Endothelial cell of umbilical vein (primary cell): ENCODE data around the gene TSPYL2. TPM values are rescaled to one million over a fixed set of nuclear protein-coding genes. Genes with fewer than 3 reads are reported as not detected.

Experiments
- BruUV-seq: library from RNA; stranded (reverse); fragments of 400-500 nt; replicated peaks from 2 replicates; lab custom pipeline; 2021; lab: Mats Ljungman, UMichigan
- CTCF ChIA-PET: fragments of 300-600, 350-600 bp; sonication (Branson Sonifier 250); formaldehyde crosslinking; loops from one replicate; lab custom pipeline; 2021; ENCODE audit warnings: antibody characterized with exemption, inconsistent platforms; lab: Charles Lee
- POLR2A ChIA-PET: fragments of 300-600, 350-600 bp; sonication (Branson Sonifier 250); formaldehyde crosslinking; loops from one replicate; lab custom pipeline; 2021; ENCODE audit warnings: antibody characterized with exemption, inconsistent platforms; lab: Charles Lee
- DNase-seq: peaks from one replicate; pipeline ENCODE4 v3.0.0-alpha.2; 2011; ENCODE audit warnings: low read depth, low spot score
- FAIRE-seq: peaks from 2 replicates; lab custom pipeline; 2011; peaks lifted over from hg19 to GRCh38; lab: Jason Lieb, UNC
- H2AFZ ChIP-seq: 2 replicates; pipeline ENCODE4 v1.6.0; 2012; ENCODE audit warnings: low read depth, low read length, control low read depth, inconsistent platforms
- H3K27ac ChIP-seq: 2 replicates; pipeline ENCODE4 v1.5.1; 2011; ENCODE audit warnings: low read depth, mild to moderate bottlenecking, control low read depth, low read length, moderate library complexity; ENCODE audit not compliant: insufficient read depth
- H3K27me3 ChIP-seq, 2 experiments: 2 replicates each; pipeline versions ENCODE4 v1.6.0 to v1.6.1; 2011; ENCODE audit warnings: low read length in 2 of 2, mixed read lengths in 1 of 2; ENCODE audit not compliant: control insufficient read depth in 2 of 2, insufficient read depth in 2 of 2
- H3K36me3 ChIP-seq, 2 experiments: 2 replicates in 1 of 2; 3 replicates in 1 of 2; pipeline ENCODE4 v1.5.1; 2011; ENCODE audit warnings: low read length in 2 of 2, mild to moderate bottlenecking in 1 of 2, moderate library complexity in 1 of 2; ENCODE audit not compliant: control insufficient read depth in 2 of 2, insufficient read depth in 2 of 2; ENCODE audit errors: extremely low read depth in 1 of 2
- H3K4me1 ChIP-seq: 3 replicates; pipeline ENCODE4 v1.5.1; 2011; ENCODE audit warnings: mild to moderate bottlenecking, low read length; ENCODE audit not compliant: control insufficient read depth, insufficient read depth; ENCODE audit errors: extremely low read depth
- H3K4me2 ChIP-seq: 2 replicates; pipeline ENCODE4 v1.6.1; 2011; ENCODE audit warnings: low read length, control low read depth, mixed read lengths; ENCODE audit not compliant: insufficient read depth
- H3K4me3 ChIP-seq, 3 experiments: fragments of 200-600 bp in 1 of 3; sonication (generic), shearing (Covaris generic) in 1 of 3; replicated peaks in 1 of 3; 2 replicates each; pipeline ENCODE4 v1.5.1; 2011 to 2016; ENCODE audit warnings: control low read depth in 3 of 3, low read length in 3 of 3, mild to moderate bottlenecking in 2 of 3, inconsistent platforms in 1 of 3, low read depth in 1 of 3, moderate library complexity in 1 of 3; ENCODE audit not compliant: insufficient read depth in 1 of 3
- H3K79me2 ChIP-seq: 2 replicates; pipeline ENCODE4 v1.6.0; 2012; ENCODE audit warnings: low read length, inconsistent platforms; ENCODE audit not compliant: control insufficient read depth, insufficient read depth
- H3K9ac ChIP-seq: replicated peaks from 2 replicates; pipeline ENCODE3; 2011; ENCODE audit warnings: low read length, control low read depth; ENCODE audit not compliant: insufficient read depth; ENCODE audit errors: extremely low read depth
- H3K9me1 ChIP-seq: replicated peaks from 3 replicates; pipeline ENCODE4 v1.6.0; 2011; ENCODE audit warnings: mild to moderate bottlenecking, low read length; ENCODE audit not compliant: control insufficient read depth, insufficient read depth; ENCODE audit errors: extremely low read depth
- H3K9me3 ChIP-seq: replicated peaks from 2 replicates; pipeline ENCODE4 v1.5.1; 2012; ENCODE audit warnings: low read length, inconsistent platforms; ENCODE audit not compliant: control insufficient read depth, insufficient read depth
- H4K20me1 ChIP-seq: replicated peaks from 2 replicates; pipeline ENCODE3; 2011; ENCODE audit warnings: mild to moderate bottlenecking, low read length; ENCODE audit not compliant: control insufficient read depth, insufficient read depth; ENCODE audit errors: extremely low read depth
- EZH2 ChIP-seq: IDR thresholded peaks from 2 replicates; pipeline ENCODE4 v1.6.1; 2012; ENCODE audit warnings: borderline replicate concordance, low read depth, mild to moderate bottlenecking, moderate library complexity, low read length, inconsistent platforms; ENCODE audit not compliant: severe bottlenecking
- FOS ChIP-seq: IDR thresholded peaks from 2 replicates; pipeline ENCODE4 v1.6.1; 2011; ENCODE audit warnings: mild to moderate bottlenecking, low read length, moderate library complexity, borderline replicate concordance; ENCODE audit not compliant: insufficient read depth
- GATA2 ChIP-seq: IDR thresholded peaks from 2 replicates; pipeline ENCODE4 v1.7.0; 2011; ENCODE audit warnings: low read depth, mild to moderate bottlenecking, moderate library complexity, mixed read lengths, low read length; ENCODE audit not compliant: insufficient read length, insufficient read depth
- JUN ChIP-seq: IDR thresholded peaks from 2 replicates; pipeline ENCODE4 v1.6.1; 2011; ENCODE audit warnings: borderline replicate concordance, low read depth; ENCODE audit not compliant: insufficient read length, insufficient read depth
- MYC ChIP-seq: IDR thresholded peaks from one replicate; pipeline ENCODE4 v1.6.1; 2011; ENCODE audit warnings: mild to moderate bottlenecking, low read depth, low read length
- POLR2A ChIP-seq: IDR thresholded peaks from 2 replicates; pipeline ENCODE4 v1.6.1; 2012; ENCODE audit warnings: low read depth, mild to moderate bottlenecking, control low read depth, low read length
- POLR2AphosphoS5 ChIP-seq: IDR thresholded peaks from 2 replicates; pipeline ENCODE4 v1.6.1; 2012; ENCODE audit warnings: low read depth, mild to moderate bottlenecking, control low read depth, low read length, moderate library complexity; ENCODE audit not compliant: insufficient read depth
- dilution Hi-C: fragments of 300-500 bp; cut with MboI; formaldehyde crosslinking; loops from one replicate; pipeline ENCODE4 v1.15.0; 2019; ENCODE audit warnings: low sequenced_read_pairs; ENCODE audit not compliant: extremely low pct_ligation_motif_present
- intact Hi-C: fragments of 100-400 bp; cut with micrococcal nuclease; formaldehyde crosslinking; loops from one replicate; pipeline ENCODE4 v1.10.0; 2022
- polyA plus RNA-seq, 4 experiments: library from polyadenylated mRNA; depleted of rRNA in 3 of 4; stranded (reverse) in 3 of 4; unstranded in 1 of 4; fragments of >200 nt; gene quantifications; 2 replicates each; pipeline versions ENCODE4 v1.2.1 to v1.2.3, GENCODE V29; 2011 to 2012; ENCODE audit warnings: missing spikeins in 1 of 4
- total RNA-seq: library from RNA; stranded (reverse); gene quantifications from 2 replicates; pipeline ENCODE4 v1.2.3, GENCODE V29; 2021
- TF ChIP-seq, protein P1 (sequence below): IDR thresholded peaks from 2 replicates; pipeline ENCODE4 v1.6.1; 2011; ENCODE audit not compliant: insufficient read depth, insufficient read length
- TF ChIP-seq, protein P2 (sequence below), 2 donors: IDR thresholded peaks; 1 replicate in 1 of 2; 2 replicates in 1 of 2; pipeline ENCODE4 v1.5.1; 2011; ENCODE audit warnings: low read length in 2 of 2, mild to moderate bottlenecking in 2 of 2, moderate library complexity in 2 of 2, control low read depth in 1 of 2, inconsistent platforms in 1 of 2, low read depth in 1 of 2; ENCODE audit not compliant: insufficient read depth in 1 of 2; ENCODE audit errors: extremely low read depth in 1 of 2

Gene TSPYL2
- total and polyA plus RNA-seq, 2 donors (not counting 3 experiments of a cell fraction or from before 2014, with no cell fraction given), result 17.3 to 17.8 TPM

DNA sequence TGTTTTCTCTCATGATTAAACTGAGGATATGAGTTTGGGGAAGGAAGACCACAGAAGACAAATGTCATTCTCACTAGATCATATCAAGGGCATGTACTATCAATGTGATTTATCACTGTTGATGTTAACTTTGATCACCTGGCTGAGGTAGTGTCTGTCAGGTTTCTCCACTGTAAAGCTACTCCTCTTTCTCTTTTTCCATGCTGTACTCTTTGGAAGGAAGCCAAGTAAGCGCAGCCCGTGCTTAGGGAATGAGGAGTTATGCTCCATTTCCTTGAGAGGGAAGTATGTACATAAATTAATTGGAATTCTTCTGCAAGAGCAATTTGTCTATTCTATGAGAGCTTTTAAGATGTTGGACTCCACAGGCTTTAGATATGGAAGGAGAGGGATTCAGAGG is 7.8 kb downstream of the TSPYL2 start:
- FAIRE-seq, result no peak
- Histone ChIP-seq H3K27me3 (no peaks in the 10 kb centered on the region), H4K20me1 (no peaks in the 10 kb centered on the region), H3K9me1 (no peaks in the 10 kb centered on the region), H3K27ac (no peak overlapping the region), H3K4me1 (peaks cover 12% of the 10 kb centered on the region), H3K79me2 (no peaks in the 10 kb centered on the region), H3K36me3 (peaks cover 0 to 9% of the 10 kb centered on the region in 2 experiments), H3K4me2 (no peak overlapping the region), H3K9ac (no peak overlapping the region), H3K4me3 (no peak overlapping the region), H3K9me3 (no peaks in the 10 kb centered on the region), H2AFZ (no peak overlapping the region)
- dilution Hi-C loops, result no loop called here
- intact Hi-C loops, result loop anchor here (1.0 to 10.0 kb wide), 3 partner anchors 19 to 335 kb away; partner anchors contain the start of genes RIBC1 and SMC1A
- CTCF ChIA-PET, result no interaction called here
- no peak for DNase-seq
- TF ChIP-seq JUN (no peak), EZH2 (no peak), MYC (no peak), POLR2AphosphoS5 (no peak), POLR2A (no peak), GATA2 (no peak), FOS (no peak)
- TF ChIP-seq, protein P1, sequence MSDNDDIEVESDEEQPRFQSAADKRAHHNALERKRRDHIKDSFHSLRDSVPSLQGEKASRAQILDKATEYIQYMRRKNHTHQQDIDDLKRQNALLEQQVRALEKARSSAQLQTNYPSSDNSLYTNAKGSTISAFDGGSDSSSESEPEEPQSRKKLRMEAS, result no peak
- TF ChIP-seq, protein P2, sequence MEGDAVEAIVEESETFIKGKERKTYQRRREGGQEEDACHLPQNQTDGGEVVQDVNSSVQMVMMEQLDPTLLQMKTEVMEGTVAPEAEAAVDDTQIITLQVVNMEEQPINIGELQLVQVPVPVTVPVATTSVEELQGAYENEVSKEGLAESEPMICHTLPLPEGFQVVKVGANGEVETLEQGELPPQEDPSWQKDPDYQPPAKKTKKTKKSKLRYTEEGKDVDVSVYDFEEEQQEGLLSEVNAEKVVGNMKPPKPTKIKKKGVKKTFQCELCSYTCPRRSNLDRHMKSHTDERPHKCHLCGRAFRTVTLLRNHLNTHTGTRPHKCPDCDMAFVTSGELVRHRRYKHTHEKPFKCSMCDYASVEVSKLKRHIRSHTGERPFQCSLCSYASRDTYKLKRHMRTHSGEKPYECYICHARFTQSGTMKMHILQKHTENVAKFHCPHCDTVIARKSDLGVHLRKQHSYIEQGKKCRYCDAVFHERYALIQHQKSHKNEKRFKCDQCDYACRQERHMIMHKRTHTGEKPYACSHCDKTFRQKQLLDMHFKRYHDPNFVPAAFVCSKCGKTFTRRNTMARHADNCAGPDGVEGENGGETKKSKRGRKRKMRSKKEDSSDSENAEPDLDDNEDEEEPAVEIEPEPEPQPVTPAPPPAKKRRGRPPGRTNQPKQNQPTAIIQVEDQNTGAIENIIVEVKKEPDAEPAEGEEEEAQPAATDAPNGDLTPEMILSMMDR (IDR thresholded peaks at IDR 0.05; ENCODE audit: extremely low read depth in 1 of 2, insufficient read depth in 1 of 2, low read depth in 1 of 2, low read length in 2 of 2), result no peak
- BruUV-seq, result no TSS peak
- POLR2A ChIA-PET, result no interaction called here
